GM13976 (cell line): ENCODE results near the gene GSG1L.
A peak's percentile ranks its signal among the peaks of the same experiment; 100 is the strongest.

Experiments
- DNase-seq: peaks from one replicate; pipeline ENCODE4 v3.0.0; 2012; ENCODE audit warnings: low spot score
- in situ Hi-C: fragments of 300-500 bp; cut with MboI; formaldehyde crosslinking; loops from one replicate; pipeline ENCODE4 v1.12.0; 2022; ENCODE audit warnings: low sequenced_read_pairs, mixed read lengths, inconsistent platforms; ENCODE audit not compliant: unreplicated experiment
- TF ChIP-seq, protein P1 (sequence below): IDR thresholded peaks from 2 replicates; pipeline ENCODE4 v1.5.1; 2012; ENCODE audit warnings: borderline replicate concordance, mild to moderate bottlenecking; ENCODE audit not compliant: insufficient read depth; ENCODE audit errors: extremely low read depth, missing control alignments, control extremely low read depth

Gene GSG1L

DNA sequence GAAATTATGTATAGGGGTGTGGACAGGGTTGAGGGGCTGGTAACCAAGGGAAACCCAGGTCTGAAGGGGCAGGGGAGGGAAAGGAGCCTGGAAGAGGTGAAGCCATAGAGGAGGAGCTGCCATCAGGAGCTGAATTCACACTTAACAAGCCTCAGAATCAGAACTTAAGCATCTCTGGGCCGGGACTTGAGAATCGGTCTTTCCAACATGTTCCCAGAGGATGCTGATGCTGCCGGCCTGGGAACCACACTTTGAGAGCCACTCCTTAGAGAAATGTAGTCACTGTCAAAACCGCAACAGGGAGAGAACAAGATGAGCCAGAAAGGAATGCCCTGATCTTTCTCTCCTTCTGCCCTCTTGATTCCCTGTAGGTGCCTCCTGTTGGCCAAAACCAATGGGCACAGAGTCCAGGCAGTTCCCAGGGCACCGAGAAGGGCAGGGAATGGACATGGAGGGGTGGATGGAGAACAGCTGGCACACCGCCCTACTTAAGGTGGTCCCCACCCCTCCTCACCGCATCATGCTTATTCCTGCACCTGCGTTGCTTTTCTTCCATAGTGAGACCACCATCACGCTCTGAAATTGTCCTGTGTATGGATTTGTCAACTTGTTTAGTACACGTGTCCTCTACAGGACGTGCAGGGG, 88.5 kb downstream of the GSG1L start:
- TF ChIP-seq, protein P1, sequence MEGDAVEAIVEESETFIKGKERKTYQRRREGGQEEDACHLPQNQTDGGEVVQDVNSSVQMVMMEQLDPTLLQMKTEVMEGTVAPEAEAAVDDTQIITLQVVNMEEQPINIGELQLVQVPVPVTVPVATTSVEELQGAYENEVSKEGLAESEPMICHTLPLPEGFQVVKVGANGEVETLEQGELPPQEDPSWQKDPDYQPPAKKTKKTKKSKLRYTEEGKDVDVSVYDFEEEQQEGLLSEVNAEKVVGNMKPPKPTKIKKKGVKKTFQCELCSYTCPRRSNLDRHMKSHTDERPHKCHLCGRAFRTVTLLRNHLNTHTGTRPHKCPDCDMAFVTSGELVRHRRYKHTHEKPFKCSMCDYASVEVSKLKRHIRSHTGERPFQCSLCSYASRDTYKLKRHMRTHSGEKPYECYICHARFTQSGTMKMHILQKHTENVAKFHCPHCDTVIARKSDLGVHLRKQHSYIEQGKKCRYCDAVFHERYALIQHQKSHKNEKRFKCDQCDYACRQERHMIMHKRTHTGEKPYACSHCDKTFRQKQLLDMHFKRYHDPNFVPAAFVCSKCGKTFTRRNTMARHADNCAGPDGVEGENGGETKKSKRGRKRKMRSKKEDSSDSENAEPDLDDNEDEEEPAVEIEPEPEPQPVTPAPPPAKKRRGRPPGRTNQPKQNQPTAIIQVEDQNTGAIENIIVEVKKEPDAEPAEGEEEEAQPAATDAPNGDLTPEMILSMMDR: no peak
- in situ Hi-C loops: loop anchor here (25.0 kb wide), 1 partner anchor 262 kb away; no protein-coding TSS in a partner anchor
- DNase-seq: no peak

DNA sequence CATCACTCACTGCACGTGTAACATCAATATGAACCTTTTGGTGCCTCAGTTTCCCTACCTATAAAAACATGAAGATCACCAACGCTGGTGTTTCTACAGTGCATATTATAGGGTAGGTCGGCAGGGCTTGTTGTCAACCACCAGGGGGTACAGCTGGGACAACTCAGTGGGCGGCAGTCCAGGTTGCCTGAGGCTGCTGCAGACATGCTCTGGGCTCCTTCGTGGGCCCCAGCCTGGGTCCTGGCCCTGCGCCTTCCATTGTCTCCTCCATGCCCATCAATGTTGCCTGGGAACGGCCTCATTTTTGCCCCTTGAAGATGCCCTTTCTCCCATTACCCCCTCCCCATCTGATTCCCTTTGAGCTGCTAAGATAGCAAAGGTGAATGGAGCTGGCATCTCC, 89.8 kb downstream of the GSG1L start:
- in situ Hi-C loops: loop anchor here (25.0 kb wide), 1 partner anchor 264 kb away; no protein-coding TSS in a partner anchor
- no peak for DNase-seq
- TF ChIP-seq, protein P1: no peak

DNA sequence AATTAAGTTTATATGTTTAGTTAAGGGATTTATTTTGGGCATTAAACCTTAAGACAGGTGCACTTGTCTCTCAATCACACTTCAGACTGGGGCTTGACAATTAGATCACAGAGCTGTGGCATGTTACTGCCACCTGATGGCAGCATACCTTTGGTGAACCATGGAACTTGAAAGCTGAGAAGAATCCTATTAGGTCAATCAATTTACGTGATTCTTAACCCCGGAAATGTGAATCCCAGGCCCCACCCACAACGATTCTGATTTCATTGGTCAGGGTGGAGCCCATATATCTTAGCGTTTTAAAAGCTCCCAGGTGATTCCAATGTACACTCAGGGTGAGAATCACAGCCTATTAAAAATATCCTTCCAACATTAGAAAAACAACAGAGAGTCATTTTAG, 91.0 kb downstream of the GSG1L start:
- in situ Hi-C loops: loop anchor here (25.0 kb wide), 1 partner anchor 265 kb away; no protein-coding TSS in a partner anchor
- TF ChIP-seq, protein P1: peak; percentile 60
- peak; percentile 72 for DNase-seq

DNA sequence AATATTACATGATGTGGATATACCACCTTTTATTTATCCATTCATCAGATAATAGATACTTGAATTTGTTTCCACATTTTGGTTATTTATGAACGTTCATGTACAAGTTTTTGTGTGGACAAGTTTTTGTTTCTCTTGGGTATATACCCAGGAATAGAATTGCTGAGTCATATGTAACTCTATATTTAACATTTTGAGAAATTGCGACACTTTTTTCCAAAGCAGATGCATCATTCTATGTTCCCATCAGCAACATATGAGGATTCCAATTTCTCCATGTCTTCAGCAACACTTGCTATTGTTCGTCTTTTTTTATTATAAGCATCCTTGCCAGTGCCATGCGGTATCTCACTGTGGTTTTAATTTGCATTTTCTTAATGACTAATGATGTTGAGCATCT, 93.9 kb downstream of the GSG1L start:
- in situ Hi-C loops: loop anchor here (25.0 kb wide), 1 partner anchor 268 kb away; no protein-coding TSS in a partner anchor
- no peak for DNase-seq
- TF ChIP-seq, protein P1: no peak

DNA sequence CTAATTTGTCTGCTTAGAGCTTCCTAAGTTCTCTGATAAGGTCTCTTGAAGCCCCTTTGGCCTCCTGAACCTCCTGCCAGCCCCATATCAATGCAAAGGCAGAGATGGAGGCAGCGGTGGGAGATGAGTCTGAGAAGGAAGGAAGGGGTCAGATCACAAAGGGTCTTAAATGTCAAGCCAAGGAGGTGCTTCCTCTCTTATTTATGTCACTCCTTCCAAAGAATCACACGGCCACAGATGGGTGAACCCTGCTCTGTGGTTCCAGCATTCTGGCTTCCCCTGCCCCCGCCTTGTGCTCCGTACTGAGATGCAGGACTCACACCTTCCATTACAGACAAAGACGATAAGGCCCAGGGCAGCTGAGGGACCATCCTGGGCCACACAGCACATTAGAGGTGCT, 96.3 kb downstream of the GSG1L start:
- in situ Hi-C loops: loop anchor here (25.0 kb wide), 1 partner anchor 270 kb away; no protein-coding TSS in a partner anchor
- TF ChIP-seq, protein P1: no peak
- no peak for DNase-seq

DNA sequence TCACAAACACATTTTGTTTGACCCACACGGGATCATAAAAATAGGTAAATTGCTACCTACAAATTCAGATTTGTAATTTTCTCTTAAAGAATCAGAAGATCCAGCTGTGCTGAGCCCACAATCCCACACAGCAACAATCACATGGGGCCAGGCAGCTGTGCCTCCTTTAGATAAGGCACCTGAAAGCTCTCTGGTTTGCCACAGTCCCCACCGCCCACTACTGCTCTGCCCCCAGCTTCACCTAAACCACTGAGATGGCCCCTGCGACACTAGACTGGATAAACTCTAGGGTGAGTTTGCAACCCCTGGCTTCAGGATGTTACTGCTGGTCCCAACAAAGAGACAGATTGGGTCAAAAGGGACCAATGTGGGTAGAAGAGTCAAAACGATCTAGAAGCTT, 96.8 kb downstream of the GSG1L start:
- no peak for DNase-seq
- in situ Hi-C loops: loop anchor here (25.0 kb wide), 1 partner anchor 271 kb away; no protein-coding TSS in a partner anchor
- TF ChIP-seq, protein P1: no peak
